Memory B cell (primary cell): Measurements from ENCODE around the gene RASGRP3.

Experiments used
- ATAC-seq: fragments of 150-1000 bp; cut with Tn5 transposase; 2 replicates; pipeline ENCODE4 v1.10.0; 2021; ENCODE audit warnings: low read depth, mild to moderate bottlenecking, moderate library complexity
- DNase-seq, 2 donors: peaks; one replicate each; pipeline ENCODE4 v3.0.0; 2022; ENCODE audit warnings: low spot score in 2 of 2
- H3K27ac Mint-ChIP-seq: one replicate; pipeline ENCODE4 v1.8.0; 2022; ENCODE audit warnings: mild to moderate bottlenecking, moderate library complexity, mixed read lengths
- H3K27me3 Mint-ChIP-seq: one replicate; pipeline ENCODE4 v1.8.0; 2022; ENCODE audit warnings: mixed read lengths
- H3K36me3 Mint-ChIP-seq: one replicate; pipeline ENCODE4 v1.8.0; 2022; ENCODE audit warnings: mild to moderate bottlenecking, mixed read lengths
- H3K4me1 Mint-ChIP-seq: one replicate; pipeline ENCODE4 v1.8.0; 2022; ENCODE audit warnings: mixed read lengths
- H3K4me3 Mint-ChIP-seq: one replicate; pipeline ENCODE4 v1.8.0; 2022; ENCODE audit warnings: mild to moderate bottlenecking, moderate library complexity, mixed read lengths
- H3K9me3 Mint-ChIP-seq: one replicate; pipeline ENCODE4 v1.8.0; 2022; ENCODE audit warnings: mixed read lengths

The RASGRP3 gene

DNA sequence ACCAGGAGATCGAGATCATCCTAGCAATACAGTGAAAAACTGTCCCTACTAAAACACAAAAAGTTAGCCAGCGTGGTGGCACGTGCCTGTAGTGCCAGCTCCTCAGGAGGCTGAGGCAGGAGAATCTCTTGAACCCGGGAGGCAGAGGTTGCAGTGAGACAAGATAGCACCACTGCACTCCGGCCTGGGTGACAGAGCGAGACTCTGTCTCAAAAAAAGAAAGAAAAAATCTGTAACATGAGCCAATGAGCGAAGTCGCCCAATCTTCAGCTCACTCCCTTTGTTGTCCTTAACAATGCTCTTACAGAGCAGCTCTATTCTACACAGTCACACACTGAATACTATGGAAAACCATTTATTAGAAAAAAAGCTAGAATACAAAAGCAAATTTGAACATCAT, 100.6 kb downstream of the RASGRP3 start:
- DNase-seq, result no peak
- H3K27me3 Mint-ChIP-seq, result no peaks in the 10 kb centered on the region
- H3K36me3 Mint-ChIP-seq, result peaks cover 4% of the 10 kb centered on the region
- no peak for ATAC-seq
- peak overlapping the region; percentile 24 for H3K27ac Mint-ChIP-seq
- peaks cover 6% of the 10 kb centered on the region for H3K4me1 Mint-ChIP-seq
- H3K4me3 Mint-ChIP-seq, result no peak overlapping the region
- H3K9me3 Mint-ChIP-seq, result no peaks in the 10 kb centered on the region

- peaks cover 6% of the 10 kb centered on the region for H3K36me3 Mint-ChIP-seq
- DNase-seq (no peak), ATAC-seq (no peak)
- H3K4me1 Mint-ChIP-seq, result peaks cover 10% of the 10 kb centered on the region
- H3K27me3 Mint-ChIP-seq, result no peaks in the 10 kb centered on the region
- no peak overlapping the region for H3K4me3 Mint-ChIP-seq
- H3K27ac Mint-ChIP-seq, result no peak overlapping the region
- no peaks in the 10 kb centered on the region for H3K9me3 Mint-ChIP-seq
These were observed 101.2 kb downstream of the RASGRP3 start for GRCh38 chr2:33577668-33578067.

GRCh38 chr2:33579227-33579626, 102.8 kb downstream of the RASGRP3 start:
- peak overlapping the region; percentile 6 for H3K27ac Mint-ChIP-seq
- H3K4me1 Mint-ChIP-seq, result peaks cover 12% of the 10 kb centered on the region
- no peaks in the 10 kb centered on the region for H3K27me3 Mint-ChIP-seq
- H3K4me3 Mint-ChIP-seq, result no peak overlapping the region
- H3K36me3 Mint-ChIP-seq, result peaks cover 6% of the 10 kb centered on the region
- H3K9me3 Mint-ChIP-seq, result no peaks in the 10 kb centered on the region
- ATAC-seq, result no peak
- no peak for DNase-seq

DNA sequence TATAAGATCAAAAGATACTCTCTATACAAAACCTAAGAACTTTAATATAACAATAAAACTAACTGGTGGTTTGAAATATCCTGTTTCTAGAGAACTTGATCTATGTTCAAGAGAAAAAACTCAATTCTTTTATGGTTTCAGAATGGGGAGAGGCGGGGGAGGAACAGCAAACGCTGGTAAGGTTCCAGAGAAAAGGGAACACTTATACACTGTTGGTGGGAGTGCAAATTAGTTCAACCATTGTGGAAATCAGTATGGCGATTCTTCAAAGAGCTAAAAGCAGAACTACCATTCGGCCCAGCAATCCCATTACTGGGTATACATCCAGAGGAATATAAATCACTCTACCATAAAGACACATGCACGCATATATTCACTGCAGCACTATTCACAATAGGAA, 105.4 kb downstream of the RASGRP3 start:
- ATAC-seq, result no peak
- peak overlapping the region; percentile 56 for H3K27ac Mint-ChIP-seq
- DNase-seq, result no peak
- H3K4me3 Mint-ChIP-seq, result peak overlapping the region; percentile 2
- H3K36me3 Mint-ChIP-seq, result peaks cover 14% of the 10 kb centered on the region
- peaks cover 12% of the 10 kb centered on the region for H3K4me1 Mint-ChIP-seq
- no peaks in the 10 kb centered on the region for H3K9me3 Mint-ChIP-seq
- H3K27me3 Mint-ChIP-seq, result no peaks in the 10 kb centered on the region

GRCh38 chr2:33583194-33583938, 106.9 kb downstream of the RASGRP3 start:
- Mint-ChIP-seq H3K4me3 (no peak overlapping the region), H3K27me3 (no peaks in the 10 kb centered on the region), H3K9me3 (no peaks in the 10 kb centered on the region), H3K27ac (no peak overlapping the region), H3K4me1 (peaks cover 12% of the 10 kb centered on the region), H3K36me3 (peaks cover 16% of the 10 kb centered on the region)
- ATAC-seq, result peak; percentile 75
- DNase-seq, result peak; percentile 30 to 54

- Mint-ChIP-seq H3K9me3 (no peaks in the 10 kb centered on the region), H3K27ac (no peak overlapping the region), H3K36me3 (peaks cover 22% of the 10 kb centered on the region)
These were observed 110.3 kb downstream of the RASGRP3 start for GRCh38 chr2:33586766-33587165.

GRCh38 chr2:33588232-33588631, 111.8 kb downstream of the RASGRP3 start:
- H3K4me1 Mint-ChIP-seq, result peaks cover 5% of the 10 kb centered on the region
- peaks cover 29% of the 10 kb centered on the region for H3K36me3 Mint-ChIP-seq
- H3K27me3 Mint-ChIP-seq, result no peaks in the 10 kb centered on the region
- no peak for DNase-seq
- no peak overlapping the region for H3K4me3 Mint-ChIP-seq
- no peaks in the 10 kb centered on the region for H3K9me3 Mint-ChIP-seq
- H3K27ac Mint-ChIP-seq, result peak overlapping the region; percentile 58
- ATAC-seq, result no peak

More at GRCh38 chr2:33586766-33587165, 110.3 kb downstream of the RASGRP3 start:
- H3K4me1 Mint-ChIP-seq, result peaks cover 9% of the 10 kb centered on the region
- DNase-seq, result no peak
- no peak overlapping the region for H3K4me3 Mint-ChIP-seq
- H3K27me3 Mint-ChIP-seq, result no peaks in the 10 kb centered on the region
- no peak for ATAC-seq

DNA sequence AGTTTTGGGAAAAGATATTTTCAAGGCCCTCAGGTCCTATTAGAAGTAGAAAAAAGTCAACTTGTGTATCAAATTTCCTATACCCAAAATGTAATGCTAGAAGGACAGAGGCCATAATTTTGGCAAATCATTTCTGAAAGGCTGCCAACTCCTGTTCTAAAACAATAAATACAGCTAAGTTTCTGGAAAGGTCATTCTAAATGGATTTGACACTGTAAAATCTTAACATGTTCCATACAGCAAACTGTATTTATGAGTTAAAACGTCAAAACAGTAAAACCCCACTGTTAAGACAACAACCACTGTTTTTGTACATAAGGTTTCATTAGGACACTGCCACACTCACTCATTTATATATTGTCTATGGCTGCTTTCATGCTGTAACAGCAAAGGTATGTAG, 113.0 kb downstream of the RASGRP3 start:
- Mint-ChIP-seq H3K27ac (peak overlapping the region; percentile 41), H3K36me3 (peaks cover 35% of the 10 kb centered on the region), H3K4me3 (no peak overlapping the region), H3K4me1 (peaks cover 6% of the 10 kb centered on the region), H3K27me3 (no peaks in the 10 kb centered on the region), H3K9me3 (no peaks in the 10 kb centered on the region)
- no peak for DNase-seq
- ATAC-seq, result no peak

DNA sequence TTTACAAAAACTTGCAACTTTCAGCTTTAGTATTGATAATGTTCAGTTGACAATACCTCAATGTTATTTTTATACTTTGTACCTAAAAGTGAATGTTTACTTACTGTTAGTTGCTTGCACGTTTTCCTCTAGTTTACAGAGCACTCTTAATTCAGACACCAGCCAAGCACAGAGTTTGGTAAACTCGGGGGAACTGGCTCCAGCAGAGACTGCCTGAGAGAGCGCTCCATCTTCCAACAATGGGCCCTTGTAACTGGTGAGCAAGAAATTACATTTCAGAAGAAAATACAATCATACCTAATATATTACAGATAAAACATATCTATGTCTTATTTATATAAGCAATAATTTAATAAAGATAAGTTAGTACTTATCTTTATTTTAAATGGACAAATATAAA, 118.9 kb downstream of the RASGRP3 start:
- Mint-ChIP-seq H3K27ac (no peak overlapping the region), H3K36me3 (peaks cover 20% of the 10 kb centered on the region), H3K27me3 (no peaks in the 10 kb centered on the region), H3K4me1 (peaks cover 25% of the 10 kb centered on the region), H3K4me3 (no peak overlapping the region), H3K9me3 (no peaks in the 10 kb centered on the region)
- ATAC-seq (no peak), DNase-seq (no peak)

- peak overlapping the region; percentile 95 for H3K27ac Mint-ChIP-seq
- ATAC-seq, result no peak
- DNase-seq, result no peak
- peaks cover 25% of the 10 kb centered on the region for H3K4me1 Mint-ChIP-seq
- H3K4me3 Mint-ChIP-seq, result no peak overlapping the region
- no peaks in the 10 kb centered on the region for H3K9me3 Mint-ChIP-seq
- H3K36me3 Mint-ChIP-seq, result peaks cover 16% of the 10 kb centered on the region
- no peaks in the 10 kb centered on the region for H3K27me3 Mint-ChIP-seq
These were observed 120.6 kb downstream of the RASGRP3 start for GRCh38 chr2:33597026-33597425.

GRCh38 chr2:33598561-33599174, 122.2 kb downstream of the RASGRP3 start:
- Mint-ChIP-seq H3K4me1 (peaks cover 22% of the 10 kb centered on the region), H3K36me3 (peaks cover 3% of the 10 kb centered on the region), H3K27ac (peak overlapping the region; percentile 95), H3K9me3 (no peaks in the 10 kb centered on the region), H3K27me3 (no peaks in the 10 kb centered on the region), H3K4me3 (peak overlapping the region; percentile 94)
- peak; percentile 30 for ATAC-seq
- DNase-seq, result no peak

- peaks cover 19% of the 10 kb centered on the region for H3K4me1 Mint-ChIP-seq
- H3K27ac Mint-ChIP-seq, result peak within 1 kb of the TSS; percentile 95
- H3K4me3 Mint-ChIP-seq, result peak within 1 kb of the TSS; percentile 94
- H3K27me3 Mint-ChIP-seq, result no peaks in the 10 kb centered on the region
- DNase-seq, result peak; percentile 94 to 98
- no peaks in the 10 kb centered on the region for H3K36me3 Mint-ChIP-seq
- H3K9me3 Mint-ChIP-seq, result no peaks in the 10 kb centered on the region
- peak; percentile 87 for ATAC-seq
These were observed 122.9 kb downstream of the RASGRP3 start, which contains the start of gene FAM98A for GRCh38 chr2:33599175-33599942. Gene FAM98A (minus strand): TSS chr2:33599299. CDS start chr2:33599221, 78 bp downstream.

GRCh38 chr2:33599943-33600192, 123.4 kb downstream of the RASGRP3 start:
- Mint-ChIP-seq H3K9me3 (no peaks in the 10 kb centered on the region), H3K36me3 (no peaks in the 10 kb centered on the region), H3K27me3 (no peaks in the 10 kb centered on the region), H3K4me3 (peak overlapping the region; percentile 94), H3K4me1 (peaks cover 19% of the 10 kb centered on the region), H3K27ac (peak overlapping the region; percentile 95)
- ATAC-seq, result no peak
- no peak for DNase-seq

GRCh38 chr2:33602201-33602830, 125.9 kb downstream of the RASGRP3 start:
- no peaks in the 10 kb centered on the region for H3K27me3 Mint-ChIP-seq
- DNase-seq, result no peak
- H3K4me3 Mint-ChIP-seq, result no peak overlapping the region
- H3K27ac Mint-ChIP-seq, result no peak overlapping the region
- H3K36me3 Mint-ChIP-seq, result no peaks in the 10 kb centered on the region
- no peaks in the 10 kb centered on the region for H3K9me3 Mint-ChIP-seq
- ATAC-seq, result no peak
- H3K4me1 Mint-ChIP-seq, result peaks cover 17% of the 10 kb centered on the region
